DOHH2 (cell line): Measurements from ENCODE around the gene HIVEP1.

Source experiments
- H3F3A ChIP-seq: fragments of 200-600 bp; sonication (generic), shearing (Covaris generic); 2 replicates; pipeline ENCODE4 v1.6.0; 2016; ENCODE audit warnings: antibody characterized with exemption, mild to moderate bottlenecking; ENCODE audit not compliant: control insufficient read depth, insufficient read depth
- H3K27ac ChIP-seq: fragments of 200-600 bp; sonication (generic); 2 replicates; pipeline ENCODE4 v1.5.1; 2014; ENCODE audit warnings: low read depth, mild to moderate bottlenecking, low read length, moderate library complexity
- H3K27me3 ChIP-seq: fragments of 200-600 bp; sonication (generic); 2 replicates; pipeline ENCODE4 v1.6.1; 2014; ENCODE audit warnings: mild to moderate bottlenecking, low read length, mixed read lengths; ENCODE audit not compliant: control insufficient read depth
- H3K36me3 ChIP-seq: fragments of 200-600 bp; sonication (generic); 2 replicates; pipeline ENCODE4 v1.6.1; 2014; ENCODE audit warnings: mild to moderate bottlenecking, low read length, moderate library complexity, mixed read lengths; ENCODE audit not compliant: control insufficient read depth
- H3K4me1 ChIP-seq: fragments of 200-600 bp; sonication (generic); 2 replicates; pipeline ENCODE4 v1.6.1; 2014; ENCODE audit warnings: mild to moderate bottlenecking, low read length, mixed read lengths; ENCODE audit not compliant: control insufficient read depth
- H3K4me2 ChIP-seq: fragments of 200-600 bp; sonication (generic); 2 replicates; pipeline ENCODE4 v1.6.0; 2014; ENCODE audit warnings: mild to moderate bottlenecking, low read length, moderate library complexity
- H3K4me3 ChIP-seq: fragments of 200-600 bp; sonication (generic); 2 replicates; pipeline ENCODE4 v1.5.1; 2014; ENCODE audit warnings: mild to moderate bottlenecking, low read length, mixed read lengths
- H3K79me2 ChIP-seq: fragments of 200-600 bp; sonication (generic); 2 replicates; pipeline ENCODE4 v1.6.1; 2014; ENCODE audit warnings: mild to moderate bottlenecking, low read length, mixed read lengths; ENCODE audit not compliant: control insufficient read depth
- H3K9me2 ChIP-seq: fragments of 200-600 bp; sonication (generic); replicated peaks from 2 replicates; pipeline ENCODE4 v1.6.1; 2014; ENCODE audit warnings: mild to moderate bottlenecking, low read length, mixed read lengths; ENCODE audit not compliant: control insufficient read depth
- H3K9me3 ChIP-seq: fragments of 200-600 bp; sonication (generic); 2 replicates; pipeline ENCODE4 v1.6.1; 2014; ENCODE audit warnings: antibody characterized with exemption, low read length, mixed read lengths; ENCODE audit not compliant: control insufficient read depth, insufficient read depth
- H4K20me1 ChIP-seq: fragments of 200-600 bp; sonication (generic); 2 replicates; pipeline ENCODE4 v1.6.0; 2014; ENCODE audit warnings: low read depth, mild to moderate bottlenecking, antibody characterized with exemption, low read length, moderate library complexity; ENCODE audit not compliant: control insufficient read depth, insufficient read depth
- EZH2phosphoT487 ChIP-seq: fragments of 200-600 bp; sonication (generic); IDR thresholded peaks from 2 replicates; pipeline ENCODE4 v1.6.1; 2017; ENCODE audit warnings: borderline replicate concordance, mild to moderate bottlenecking, antibody characterized with exemption, low read length, moderate library complexity, mixed read lengths
- TF ChIP-seq, protein P1 (sequence below): fragments of 200-600 bp; sonication (generic); IDR thresholded peaks from one replicate; pipeline ENCODE4 v1.5.1; 2014; ENCODE audit warnings: antibody characterized with exemption, mild to moderate bottlenecking, low read depth, low read length; ENCODE audit not compliant: poor library complexity, severe bottlenecking

Gene HIVEP1

DNA sequence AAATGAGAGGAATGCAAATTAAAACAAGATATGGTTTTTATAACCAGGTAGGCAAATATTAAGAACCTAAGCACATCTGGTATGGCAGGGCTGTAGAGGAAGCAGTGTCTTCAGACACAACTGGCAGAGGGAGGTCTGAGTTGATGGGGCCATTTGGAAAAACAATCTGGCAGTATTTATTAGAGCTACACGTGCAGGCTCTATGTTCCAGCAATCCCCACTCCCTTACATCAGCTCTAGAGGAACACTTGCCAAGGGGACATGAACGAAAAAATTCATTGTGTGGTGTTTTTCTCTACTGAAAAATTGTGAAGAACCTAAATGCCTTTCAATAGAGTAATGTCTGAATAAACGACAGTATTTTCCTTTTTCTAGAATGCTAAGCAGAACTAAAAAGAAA is 166.4 kb downstream of the HIVEP1 start:
- TF ChIP-seq EZH2phosphoT487, result no peak
- TF ChIP-seq, protein P1, sequence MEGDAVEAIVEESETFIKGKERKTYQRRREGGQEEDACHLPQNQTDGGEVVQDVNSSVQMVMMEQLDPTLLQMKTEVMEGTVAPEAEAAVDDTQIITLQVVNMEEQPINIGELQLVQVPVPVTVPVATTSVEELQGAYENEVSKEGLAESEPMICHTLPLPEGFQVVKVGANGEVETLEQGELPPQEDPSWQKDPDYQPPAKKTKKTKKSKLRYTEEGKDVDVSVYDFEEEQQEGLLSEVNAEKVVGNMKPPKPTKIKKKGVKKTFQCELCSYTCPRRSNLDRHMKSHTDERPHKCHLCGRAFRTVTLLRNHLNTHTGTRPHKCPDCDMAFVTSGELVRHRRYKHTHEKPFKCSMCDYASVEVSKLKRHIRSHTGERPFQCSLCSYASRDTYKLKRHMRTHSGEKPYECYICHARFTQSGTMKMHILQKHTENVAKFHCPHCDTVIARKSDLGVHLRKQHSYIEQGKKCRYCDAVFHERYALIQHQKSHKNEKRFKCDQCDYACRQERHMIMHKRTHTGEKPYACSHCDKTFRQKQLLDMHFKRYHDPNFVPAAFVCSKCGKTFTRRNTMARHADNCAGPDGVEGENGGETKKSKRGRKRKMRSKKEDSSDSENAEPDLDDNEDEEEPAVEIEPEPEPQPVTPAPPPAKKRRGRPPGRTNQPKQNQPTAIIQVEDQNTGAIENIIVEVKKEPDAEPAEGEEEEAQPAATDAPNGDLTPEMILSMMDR, result no peak
- Histone ChIP-seq H3F3A (no peaks in the 10 kb centered on the region), H3K27me3 (peaks cover 5% of the 10 kb centered on the region; the same call in 1 of the 2 replicates), H3K27ac (no peak overlapping the region), H3K9me2 (no peaks in the 10 kb centered on the region), H3K4me1 (no peaks in the 10 kb centered on the region), H3K4me2 (no peak overlapping the region), H4K20me1 (no peaks in the 10 kb centered on the region), H3K36me3 (no peaks in the 10 kb centered on the region), H3K4me3 (no peak overlapping the region), H3K79me2 (no peaks in the 10 kb centered on the region), H3K9me3 (no peaks in the 10 kb centered on the region)

DNA sequence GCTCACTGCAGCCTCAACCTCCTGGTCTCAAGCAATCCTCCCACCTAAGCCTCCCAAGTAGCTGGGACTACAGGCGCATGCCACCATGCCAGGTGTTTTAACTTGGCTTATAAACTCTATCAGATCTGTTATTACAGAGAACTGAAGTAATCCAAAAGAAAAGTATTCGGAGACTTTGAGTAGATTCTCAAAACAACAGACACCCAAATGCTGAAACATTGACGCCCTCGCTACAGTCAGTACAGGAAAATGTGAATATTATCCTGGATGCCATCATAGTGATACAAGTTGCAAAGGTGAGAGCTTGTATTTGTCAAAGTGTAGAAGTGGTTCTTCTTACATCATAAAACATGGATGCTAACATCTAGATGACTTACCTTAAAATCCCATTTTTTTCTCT is 169.4 kb downstream of the HIVEP1 start:
- Histone ChIP-seq H3K4me1 (no peaks in the 10 kb centered on the region), H3K9me3 (no peaks in the 10 kb centered on the region), H3K27me3 (peaks cover 5% of the 10 kb centered on the region; the same call in 1 of the 2 replicates), H3K9me2 (no peaks in the 10 kb centered on the region), H3K27ac (no peak overlapping the region), H3K4me3 (no peak overlapping the region), H4K20me1 (no peaks in the 10 kb centered on the region), H3K36me3 (no peaks in the 10 kb centered on the region), H3K4me2 (no peak overlapping the region), H3K79me2 (no peaks in the 10 kb centered on the region), H3F3A (no peaks in the 10 kb centered on the region)
- TF ChIP-seq, protein P1, result no peak
- no peak for TF ChIP-seq EZH2phosphoT487

DNA sequence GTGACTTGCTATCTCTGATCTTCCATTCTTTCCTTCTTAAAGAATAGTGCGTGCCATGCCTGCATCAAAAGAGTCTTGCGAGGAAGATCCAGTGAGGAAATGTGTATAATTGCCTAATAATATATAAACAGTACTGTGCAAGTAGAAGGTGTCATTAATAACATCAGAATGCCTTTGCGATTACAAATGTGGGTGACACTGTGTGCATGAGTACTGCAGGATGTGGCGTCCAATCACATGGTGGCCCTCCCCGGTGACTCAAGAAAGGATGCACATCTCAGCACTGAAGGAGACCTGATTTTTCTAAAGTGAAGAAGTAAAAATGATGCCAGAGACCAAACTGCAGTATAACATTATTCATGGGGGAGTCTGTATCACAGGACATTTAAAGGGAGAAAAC is 170.6 kb downstream of the HIVEP1 start:
- Histone ChIP-seq H3K36me3 (no peaks in the 10 kb centered on the region), H3K4me2 (no peak overlapping the region), H3K9me3 (no peaks in the 10 kb centered on the region), H3K4me1 (no peaks in the 10 kb centered on the region), H3K4me3 (no peak overlapping the region), H3K27ac (no peak overlapping the region), H3K9me2 (no peaks in the 10 kb centered on the region), H3K79me2 (no peaks in the 10 kb centered on the region), H3F3A (no peaks in the 10 kb centered on the region), H4K20me1 (no peaks in the 10 kb centered on the region), H3K27me3 (peaks cover 5% of the 10 kb centered on the region; the same call in 1 of the 2 replicates)
- TF ChIP-seq, protein P1, result no peak
- TF ChIP-seq EZH2phosphoT487, result no peak
